Activated naive CD4-positive, alpha-beta T cell treated with anti-CD3 and anti-CD28 coated beads, Interleukin-2, amount 10 ng/mL, durations not matched to agents 7 days and 5 days (primary cell): ENCODE measurements around the gene PXDN.

Experiments used
- CTCF ChIA-PET: fragments of 350-600 bp; sonication (Branson Sonifier 250); formaldehyde crosslinking; loops from one replicate; lab custom pipeline; 2021; ENCODE audit warnings: antibody characterized with exemption; lab: Charles Lee
- DNase-seq: peaks from one replicate; pipeline ENCODE4 v3.0.0-alpha.2; 2020
- H3K27ac Mint-ChIP-seq: one replicate; pipeline ENCODE4 v1.8.0; 2021; ENCODE audit warnings: mild to moderate bottlenecking, moderate library complexity, mixed read lengths
- H3K27me3 Mint-ChIP-seq: one replicate; pipeline ENCODE4 v1.8.0; 2021; ENCODE audit warnings: mild to moderate bottlenecking, mixed read lengths
- H3K36me3 Mint-ChIP-seq: one replicate; pipeline ENCODE4 v1.8.0; 2021; ENCODE audit warnings: mixed read lengths
- H3K4me1 Mint-ChIP-seq: one replicate; pipeline ENCODE4 v1.8.0; 2021; ENCODE audit warnings: mixed read lengths
- H3K4me3 Mint-ChIP-seq: one replicate; pipeline ENCODE4 v1.8.0; 2021; ENCODE audit warnings: mild to moderate bottlenecking, moderate library complexity, mixed read lengths
- H3K9me3 Mint-ChIP-seq: one replicate; pipeline ENCODE4 v1.8.0; 2021; ENCODE audit warnings: mixed read lengths

Gene PXDN

DNA sequence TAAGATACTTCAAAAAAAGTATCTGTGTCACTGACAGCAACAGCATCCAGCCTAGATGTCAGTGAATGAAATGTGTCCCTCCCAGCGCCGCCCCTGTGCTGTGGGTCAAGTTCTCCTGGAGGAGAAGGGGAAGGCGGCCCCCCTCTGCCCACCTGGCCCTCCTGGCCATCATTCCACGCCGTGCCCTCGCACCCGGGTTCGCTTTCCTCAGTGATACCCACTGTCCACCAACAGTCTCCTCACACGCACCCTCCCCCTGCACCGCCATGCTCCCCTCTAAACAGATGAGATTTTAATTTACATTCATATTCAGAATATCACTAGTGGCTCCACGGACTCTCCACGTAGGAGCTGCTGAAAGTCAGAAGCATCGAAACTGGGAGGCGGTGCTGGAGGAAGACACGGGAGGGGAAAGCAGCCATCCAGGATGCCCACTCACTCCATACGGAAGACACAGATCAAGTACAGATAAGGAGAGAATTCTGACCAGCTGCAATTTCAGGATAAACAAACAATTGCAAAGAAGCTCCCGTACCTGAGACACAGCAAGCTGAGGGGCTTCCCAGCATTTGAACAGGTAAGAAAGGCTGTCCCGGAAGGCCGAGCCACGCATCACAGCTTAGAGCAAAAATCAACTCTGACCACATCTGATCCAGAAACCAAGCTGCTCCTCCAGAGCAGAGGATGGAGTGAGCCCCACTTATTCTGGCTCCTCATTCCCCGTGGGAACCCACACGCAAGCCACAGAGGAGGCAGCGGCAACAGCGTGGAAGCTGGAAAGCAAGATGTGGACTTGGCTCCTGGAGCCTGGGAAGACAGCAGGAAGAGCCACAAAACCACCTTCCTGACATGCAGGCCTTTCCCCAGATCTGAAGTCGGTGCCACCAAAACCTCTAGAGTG, 49.7 kb downstream of the PXDN start:
- Mint-ChIP-seq H3K9me3 (peaks cover 4% of the 10 kb centered on the region), H3K4me3 (no peak overlapping the region), H3K4me1 (no peaks in the 10 kb centered on the region), H3K27me3 (peaks cover 4% of the 10 kb centered on the region), H3K36me3 (no peaks in the 10 kb centered on the region), H3K27ac (no peak overlapping the region)
- CTCF ChIA-PET: no interaction called here
- DNase-seq: no peak

DNA sequence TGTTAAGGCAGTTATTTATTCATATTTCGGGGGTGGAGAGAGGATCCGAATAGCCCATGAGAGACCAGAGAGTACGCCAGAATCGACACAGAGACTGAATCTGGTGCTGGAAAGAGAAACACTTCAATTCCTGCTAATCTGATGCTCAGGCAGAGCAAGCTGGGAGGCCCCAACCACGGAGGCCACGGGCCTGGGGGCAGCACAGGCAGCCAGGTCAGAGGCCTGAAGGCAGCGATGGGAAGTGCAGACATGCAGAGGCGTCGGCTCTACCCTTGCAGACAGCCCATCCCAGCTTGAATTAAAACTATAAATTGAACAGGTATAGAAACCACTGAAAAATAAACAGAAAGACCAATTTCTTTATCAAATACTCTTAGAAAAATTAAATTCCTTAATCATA, 50.6 kb downstream of the PXDN start:
- CTCF ChIA-PET: no interaction called here
- H3K27me3 Mint-ChIP-seq: peaks cover 4% of the 10 kb centered on the region
- peaks cover 4% of the 10 kb centered on the region for H3K9me3 Mint-ChIP-seq
- no peaks in the 10 kb centered on the region for H3K36me3 Mint-ChIP-seq
- H3K4me1 Mint-ChIP-seq: no peaks in the 10 kb centered on the region
- DNase-seq: no peak
- no peak overlapping the region for H3K4me3 Mint-ChIP-seq
- no peak overlapping the region for H3K27ac Mint-ChIP-seq

DNA sequence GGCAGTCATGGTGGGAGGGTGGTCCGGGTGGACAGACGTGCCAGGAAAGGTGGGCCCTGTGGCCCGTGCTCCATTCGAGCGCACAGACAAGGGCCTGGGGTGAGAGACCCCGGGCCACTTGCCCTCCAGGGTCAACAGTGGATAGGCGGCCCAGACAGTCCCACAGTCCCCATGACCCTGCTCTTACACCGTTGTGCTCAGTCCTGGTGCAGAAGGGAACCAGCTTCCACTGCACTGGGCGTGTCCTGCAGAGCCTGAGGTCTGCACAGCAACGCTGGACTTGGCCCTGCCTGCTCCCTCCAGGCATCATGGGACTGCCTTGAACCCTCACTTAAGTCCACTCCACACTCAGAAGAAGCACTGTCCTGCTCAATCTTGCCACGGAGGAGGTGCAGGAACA, 52.0 kb downstream of the PXDN start:
- Mint-ChIP-seq H3K36me3 (no peaks in the 10 kb centered on the region), H3K4me3 (no peak overlapping the region), H3K27ac (no peak overlapping the region), H3K9me3 (peaks cover 4% of the 10 kb centered on the region), H3K27me3 (peaks cover 4% of the 10 kb centered on the region), H3K4me1 (no peaks in the 10 kb centered on the region)
- DNase-seq: no peak
- CTCF ChIA-PET: no interaction called here

DNA sequence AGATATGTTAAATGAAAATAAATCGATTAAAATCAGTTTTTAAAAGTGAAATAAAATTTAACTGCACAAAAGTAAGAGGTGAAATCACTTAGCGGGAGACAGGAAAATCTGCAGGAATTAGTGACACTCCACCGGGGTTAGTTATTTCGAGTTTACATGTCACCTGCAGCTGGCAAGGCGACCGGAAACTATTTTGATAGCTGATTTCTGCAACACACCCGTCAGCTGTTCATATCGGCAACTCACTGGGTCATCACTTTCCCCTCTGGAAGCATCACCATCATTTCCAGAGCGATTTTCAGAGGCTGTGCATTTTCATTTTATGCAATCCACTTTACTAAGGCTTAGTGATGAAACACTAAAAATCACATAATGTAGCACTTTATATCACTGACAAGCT, 52.9 kb downstream of the PXDN start:
- H3K27ac Mint-ChIP-seq: no peak overlapping the region
- H3K27me3 Mint-ChIP-seq: peaks cover 4% of the 10 kb centered on the region
- DNase-seq: no peak
- peaks cover 3% of the 10 kb centered on the region for H3K9me3 Mint-ChIP-seq
- no peaks in the 10 kb centered on the region for H3K36me3 Mint-ChIP-seq
- CTCF ChIA-PET: no interaction called here
- no peak overlapping the region for H3K4me3 Mint-ChIP-seq
- no peaks in the 10 kb centered on the region for H3K4me1 Mint-ChIP-seq

DNA sequence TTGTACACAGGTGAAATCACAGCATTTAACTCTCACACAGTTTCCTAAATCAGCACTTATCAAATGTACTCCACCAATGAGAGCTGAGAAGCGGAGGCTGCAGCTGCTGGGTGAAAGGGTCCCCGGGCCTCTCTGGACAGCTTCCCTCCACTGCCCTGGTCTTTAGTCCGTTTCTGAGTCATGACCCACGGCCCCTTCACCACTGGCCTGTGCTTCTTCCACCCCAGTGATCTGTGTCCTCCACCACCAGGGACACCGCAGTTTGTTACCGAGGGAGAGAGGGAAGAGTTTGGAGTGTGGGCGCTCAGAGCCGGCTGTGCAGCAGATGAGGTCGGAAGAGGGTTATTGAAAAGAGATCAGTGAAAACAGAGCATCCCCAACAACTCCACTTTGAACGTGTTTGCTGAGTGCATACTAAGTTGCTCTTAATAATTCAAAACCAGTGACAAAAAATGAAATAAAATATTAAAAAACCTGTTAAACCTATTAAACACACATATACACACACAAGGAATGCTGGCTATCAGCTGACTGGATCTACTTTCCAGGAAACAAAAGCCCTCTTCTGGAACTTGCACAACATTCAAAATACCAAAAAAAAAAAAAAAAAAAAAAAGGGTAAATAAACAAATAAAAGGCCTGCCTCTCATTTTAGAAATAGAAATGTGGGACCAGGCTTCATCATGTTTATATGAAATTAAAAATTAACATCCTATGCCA, 54.1 kb downstream of the PXDN start:
- Mint-ChIP-seq H3K9me3 (no peaks in the 10 kb centered on the region), H3K27me3 (peaks cover 4% of the 10 kb centered on the region), H3K4me3 (no peak overlapping the region), H3K27ac (no peak overlapping the region), H3K4me1 (no peaks in the 10 kb centered on the region), H3K36me3 (no peaks in the 10 kb centered on the region)
- CTCF ChIA-PET: no interaction called here
- DNase-seq: no peak

DNA sequence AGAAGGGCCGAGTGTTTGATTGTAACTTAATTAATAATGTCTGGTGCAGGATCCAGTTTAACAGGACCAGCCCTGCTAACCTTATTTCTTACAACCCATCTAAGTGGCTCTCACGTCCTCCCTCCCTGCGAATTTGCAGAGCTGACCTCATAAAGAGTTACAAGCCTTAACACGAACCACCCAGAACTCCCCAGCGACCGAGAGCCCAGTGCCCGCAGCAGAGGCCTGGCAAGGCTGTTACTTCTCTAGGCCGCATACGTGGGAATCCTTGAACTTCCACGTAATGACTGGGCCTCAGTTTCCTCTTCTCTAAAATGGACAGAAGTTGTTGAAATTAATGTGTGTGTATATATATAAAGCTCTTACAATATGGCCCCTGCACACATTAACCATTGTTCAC, 55.5 kb downstream of the PXDN start:
- Mint-ChIP-seq H3K9me3 (no peaks in the 10 kb centered on the region), H3K4me1 (no peaks in the 10 kb centered on the region), H3K36me3 (no peaks in the 10 kb centered on the region), H3K27ac (no peak overlapping the region), H3K27me3 (peaks cover 4% of the 10 kb centered on the region), H3K4me3 (no peak overlapping the region)
- no peak for DNase-seq
- CTCF ChIA-PET: no interaction called here

DNA sequence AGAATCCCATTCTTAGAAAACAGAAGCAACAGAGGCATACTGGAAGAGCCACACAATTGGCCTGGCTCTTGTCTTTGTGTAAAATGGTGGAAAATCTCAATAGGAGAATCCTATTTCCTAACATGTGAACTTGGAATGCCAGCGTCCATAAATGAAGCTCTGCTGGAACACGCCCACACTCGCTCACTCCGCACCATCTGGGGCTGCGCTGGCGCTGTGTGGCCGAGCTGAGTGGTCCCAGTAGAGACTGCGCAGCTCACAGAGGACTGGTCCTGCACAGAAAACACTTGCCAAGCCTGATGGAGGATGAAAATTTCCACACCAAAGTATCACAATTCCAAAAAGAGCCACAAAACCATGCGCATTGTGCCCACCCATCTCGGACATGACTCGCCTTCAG, 56.2 kb downstream of the PXDN start:
- Mint-ChIP-seq H3K4me3 (no peak overlapping the region), H3K4me1 (no peaks in the 10 kb centered on the region), H3K36me3 (no peaks in the 10 kb centered on the region), H3K27me3 (peaks cover 4% of the 10 kb centered on the region), H3K27ac (no peak overlapping the region), H3K9me3 (no peaks in the 10 kb centered on the region)
- CTCF ChIA-PET: no interaction called here
- no peak for DNase-seq

DNA sequence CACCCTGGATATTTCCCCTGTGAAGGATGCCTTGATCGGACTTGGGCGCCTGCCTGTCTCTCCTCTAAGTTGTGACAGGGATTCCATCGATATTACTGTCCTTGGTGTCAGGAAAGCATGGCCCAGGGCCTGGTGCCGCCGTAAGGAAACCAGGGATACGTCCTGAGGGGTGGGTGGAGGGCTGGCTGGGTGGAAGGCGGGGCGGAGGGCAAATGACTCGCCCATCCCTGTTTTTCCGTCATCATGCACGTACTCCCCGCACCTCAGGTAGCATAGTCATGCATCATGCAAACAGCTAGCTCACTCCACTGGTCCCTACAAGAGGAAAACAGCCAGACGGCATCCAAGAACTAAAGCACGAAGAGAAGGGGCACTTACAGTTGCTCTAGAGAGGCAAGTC, 57.1 kb downstream of the PXDN start:
- Mint-ChIP-seq H3K36me3 (no peaks in the 10 kb centered on the region), H3K9me3 (no peaks in the 10 kb centered on the region), H3K27me3 (peaks cover 4% of the 10 kb centered on the region), H3K4me1 (no peaks in the 10 kb centered on the region), H3K4me3 (no peak overlapping the region), H3K27ac (no peak overlapping the region)
- DNase-seq: no peak
- CTCF ChIA-PET: no interaction called here

DNA sequence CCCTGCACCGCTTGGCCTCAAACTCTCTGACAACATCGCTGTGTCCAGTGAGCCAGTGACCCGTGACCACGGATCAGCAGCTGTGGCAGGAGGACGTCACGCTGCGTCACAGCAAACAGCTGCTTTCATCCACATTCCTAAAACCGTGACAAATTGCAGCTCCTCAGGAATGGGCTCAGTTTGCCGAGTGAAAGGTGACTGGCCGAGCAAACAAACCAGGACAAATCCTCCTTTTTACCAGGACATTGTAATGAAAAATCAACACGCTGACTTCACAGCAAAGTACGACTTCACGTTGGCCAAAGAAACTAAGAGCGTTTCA, 57.6 kb downstream of the PXDN start:
- Mint-ChIP-seq H3K4me3 (no peak overlapping the region), H3K9me3 (no peaks in the 10 kb centered on the region)
- DNase-seq: no peak

DNA sequence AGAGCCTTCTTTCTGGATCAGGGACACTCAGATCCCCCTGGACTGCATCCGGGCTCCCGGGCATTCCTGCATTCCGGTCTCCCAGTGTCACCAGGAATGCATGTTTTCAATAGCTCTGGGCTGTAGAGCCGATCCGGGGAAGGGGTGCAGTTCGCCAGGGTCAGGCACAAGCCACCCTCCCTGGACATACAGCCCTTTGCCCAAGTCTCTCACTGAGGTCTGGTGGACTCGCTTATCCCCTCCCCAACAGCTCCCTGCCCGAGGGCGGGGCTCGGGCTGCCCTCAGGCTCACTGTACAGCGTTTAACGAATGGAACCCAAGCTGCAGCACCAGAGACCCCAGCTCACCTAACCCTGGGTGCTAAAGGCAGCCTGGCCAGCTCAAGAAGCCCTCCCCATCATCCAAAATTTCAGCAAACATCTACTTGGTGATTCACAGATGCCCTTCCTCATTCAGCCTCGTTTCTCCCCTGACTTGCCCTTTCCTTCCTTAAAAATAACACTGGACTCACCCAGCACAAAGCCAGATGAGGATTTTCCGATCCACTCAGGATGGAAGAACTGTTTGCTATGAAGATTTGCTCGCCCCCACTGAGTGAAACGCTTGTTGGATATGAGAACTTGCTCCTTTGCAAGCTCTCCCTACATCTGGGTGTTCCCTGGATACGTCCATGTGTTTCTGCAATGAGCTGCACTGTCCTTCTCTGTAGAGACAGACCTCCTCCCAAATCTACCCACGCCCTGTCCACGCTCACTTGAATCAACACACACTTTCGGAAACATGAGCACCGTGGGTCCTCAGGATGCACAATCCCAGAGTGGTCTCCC, 58.1 kb downstream of the PXDN start:
- no peak overlapping the region for H3K27ac Mint-ChIP-seq
- CTCF ChIA-PET: no interaction called here

More for the DNA sequence above, 57.6 kb downstream of the PXDN start:
- peaks cover 4% of the 10 kb centered on the region for H3K27me3 Mint-ChIP-seq
- H3K27ac Mint-ChIP-seq: no peak overlapping the region
- H3K36me3 Mint-ChIP-seq: no peaks in the 10 kb centered on the region
- CTCF ChIA-PET: no interaction called here
- no peaks in the 10 kb centered on the region for H3K4me1 Mint-ChIP-seq

DNA sequence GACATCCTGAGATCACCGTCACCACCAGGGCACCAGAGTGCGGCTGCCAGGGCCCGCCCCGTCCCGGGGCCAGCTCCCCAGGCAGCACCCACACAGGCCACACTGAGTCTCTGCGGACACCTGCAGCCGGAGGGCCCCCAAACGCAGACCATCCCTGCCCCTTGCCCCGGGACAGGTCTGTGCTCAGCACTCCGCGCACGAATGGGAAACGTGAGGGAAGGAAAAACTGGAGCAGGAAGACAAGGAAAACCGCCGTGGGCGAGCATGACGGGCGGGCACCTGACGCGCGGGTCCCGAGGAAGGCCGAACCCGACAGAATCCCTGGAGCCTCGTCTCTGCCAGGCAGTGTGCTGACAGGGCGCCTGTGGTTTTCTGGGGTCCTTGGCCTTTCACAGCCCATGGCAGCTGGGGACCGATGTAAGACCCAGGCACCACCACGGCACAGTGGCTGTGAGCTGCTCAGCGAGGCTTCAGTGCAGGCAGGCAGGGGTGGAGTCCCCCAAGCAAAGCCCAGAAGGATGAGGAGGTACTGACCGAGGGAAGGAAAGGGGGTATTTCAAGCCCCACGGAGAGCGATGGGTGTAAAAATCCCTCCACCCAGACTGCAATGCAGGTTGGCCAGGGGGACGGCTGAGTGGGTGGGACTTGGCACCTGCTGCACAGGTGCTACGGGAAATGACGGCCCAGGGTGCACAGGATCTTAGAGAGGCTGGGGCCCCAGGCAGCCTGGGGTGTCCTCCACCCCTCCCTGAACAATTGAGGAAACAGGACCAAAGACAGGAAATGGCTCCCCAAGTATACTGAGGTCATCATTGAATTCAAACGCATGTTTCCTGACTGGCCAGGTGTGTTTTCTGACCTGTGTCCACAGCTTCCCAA, 59.0 kb downstream of the PXDN start:
- Mint-ChIP-seq H3K9me3 (no peaks in the 10 kb centered on the region), H3K27me3 (peaks cover 4% of the 10 kb centered on the region), H3K4me1 (no peaks in the 10 kb centered on the region), H3K27ac (no peak overlapping the region), H3K36me3 (no peaks in the 10 kb centered on the region), H3K4me3 (no peak overlapping the region)
- no peak for DNase-seq
- CTCF ChIA-PET: no interaction called here

More for the DNA sequence above, 58.1 kb downstream of the PXDN start:
- DNase-seq: no peak
- no peak overlapping the region for H3K4me3 Mint-ChIP-seq
- no peaks in the 10 kb centered on the region for H3K4me1 Mint-ChIP-seq
- peaks cover 4% of the 10 kb centered on the region for H3K27me3 Mint-ChIP-seq
- H3K9me3 Mint-ChIP-seq: no peaks in the 10 kb centered on the region
- H3K36me3 Mint-ChIP-seq: no peaks in the 10 kb centered on the region

DNA sequence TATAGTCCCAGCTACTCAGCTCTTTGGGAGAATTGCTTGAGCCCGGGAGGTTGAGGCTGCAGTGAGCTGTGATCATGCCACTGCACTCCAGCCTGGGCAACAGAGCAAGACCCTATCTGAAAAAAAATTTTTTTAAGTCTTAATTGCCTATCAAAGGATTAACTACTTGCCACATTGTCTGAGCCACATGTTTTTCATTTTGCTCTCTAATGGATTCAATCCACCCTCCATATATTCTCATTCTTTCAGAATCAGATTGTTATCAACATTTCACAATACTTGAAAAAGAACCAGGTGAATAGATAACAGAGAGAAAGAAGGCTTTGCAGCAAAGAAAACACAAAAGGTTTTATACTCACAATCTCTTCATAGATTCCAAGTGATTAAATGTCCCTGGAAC, 61.0 kb downstream of the PXDN start:
- no peak for DNase-seq
- H3K27ac Mint-ChIP-seq: no peak overlapping the region
- H3K4me3 Mint-ChIP-seq: no peak overlapping the region
- CTCF ChIA-PET: no interaction called here
- H3K9me3 Mint-ChIP-seq: no peaks in the 10 kb centered on the region
- H3K36me3 Mint-ChIP-seq: no peaks in the 10 kb centered on the region
- H3K4me1 Mint-ChIP-seq: no peaks in the 10 kb centered on the region
- H3K27me3 Mint-ChIP-seq: no peaks in the 10 kb centered on the region

DNA sequence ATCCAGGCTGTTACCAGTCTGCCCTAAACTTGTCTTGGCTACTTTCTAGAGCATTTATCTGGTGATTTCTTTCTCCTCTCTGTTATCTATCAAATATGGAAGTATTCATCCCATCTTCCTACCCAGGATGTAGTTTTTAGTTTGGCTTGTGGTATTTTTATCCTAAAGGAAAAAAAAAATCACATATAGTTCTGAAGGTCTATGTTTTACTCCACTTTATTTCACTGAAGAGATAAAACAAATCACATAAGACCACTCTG, 62.2 kb downstream of the PXDN start:
- no peaks in the 10 kb centered on the region for H3K36me3 Mint-ChIP-seq
- CTCF ChIA-PET: no interaction called here
- no peaks in the 10 kb centered on the region for H3K27me3 Mint-ChIP-seq
- H3K4me3 Mint-ChIP-seq: no peak overlapping the region
- no peak for DNase-seq
- H3K9me3 Mint-ChIP-seq: no peaks in the 10 kb centered on the region
- no peaks in the 10 kb centered on the region for H3K4me1 Mint-ChIP-seq
- H3K27ac Mint-ChIP-seq: no peak overlapping the region
